ENCODE data around the gene HSF4. TPM values are rescaled to one million over a fixed set of nuclear protein-coding genes. Genes with fewer than 3 reads are reported as not detected.

Gene HSF4
- total and polyA plus RNA-seq, 5 experiments from 2014 or later, result 9.7 to 14.8 TPM; not detected in 3

DNA sequence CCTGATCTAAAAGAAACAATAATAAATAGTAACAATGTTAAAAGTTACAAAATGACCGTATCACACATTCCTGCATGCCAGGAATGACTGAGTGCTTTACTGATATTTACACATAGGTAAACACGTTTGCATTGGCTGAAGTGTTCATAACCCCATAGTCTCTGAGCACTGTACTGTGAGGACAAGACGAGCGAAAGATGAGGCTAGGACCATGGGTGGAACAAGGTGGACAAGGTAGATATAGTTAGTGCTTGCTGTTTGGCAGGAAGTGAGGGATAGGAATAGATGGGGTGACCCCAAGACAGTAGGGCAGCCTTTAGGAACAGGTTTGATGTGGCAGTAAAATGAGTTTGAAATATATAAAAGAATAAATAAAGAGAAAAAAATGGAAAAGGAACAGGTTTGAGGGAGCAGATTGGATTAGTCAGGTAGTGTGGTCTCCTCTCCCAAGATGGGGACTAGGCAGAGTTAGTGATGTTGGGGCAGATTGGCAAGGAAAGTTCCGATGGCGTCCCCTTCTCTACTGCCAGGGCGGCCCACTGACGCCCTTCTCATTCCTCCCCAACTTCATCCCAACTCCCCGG is 27.0 kb downstream of the HSF4 start:
- Mint-ChIP-seq H3K4me3 (peak overlapping the region; percentile 81 to 97 (median 90)), H3K9me3 (no peaks in the 10 kb centered on the region), H3K36me3 (peaks cover 0 to 24% (median 5%) of the 10 kb centered on the region in 3 donors), H3K27me3 (peaks cover 0 to 1% (median 0%) of the 10 kb centered on the region in 5 donors), H3K27ac (peak overlapping the region; percentile 49 to 96 (median 92)), H3K4me1 (peaks cover 17 to 50% (median 42%) of the 10 kb centered on the region in 4 donors)
- DNase-seq, result no peak
- POLR2A ChIA-PET, result interaction anchor here (1.1 to 2.9 kb wide), 3 partner anchors 31 to 53 kb away, joined by 3 to 17 read pairs (median 6); partner anchors contain the start of genes FBXL8 and TMEM208
- ATAC-seq, result no peak

DNA sequence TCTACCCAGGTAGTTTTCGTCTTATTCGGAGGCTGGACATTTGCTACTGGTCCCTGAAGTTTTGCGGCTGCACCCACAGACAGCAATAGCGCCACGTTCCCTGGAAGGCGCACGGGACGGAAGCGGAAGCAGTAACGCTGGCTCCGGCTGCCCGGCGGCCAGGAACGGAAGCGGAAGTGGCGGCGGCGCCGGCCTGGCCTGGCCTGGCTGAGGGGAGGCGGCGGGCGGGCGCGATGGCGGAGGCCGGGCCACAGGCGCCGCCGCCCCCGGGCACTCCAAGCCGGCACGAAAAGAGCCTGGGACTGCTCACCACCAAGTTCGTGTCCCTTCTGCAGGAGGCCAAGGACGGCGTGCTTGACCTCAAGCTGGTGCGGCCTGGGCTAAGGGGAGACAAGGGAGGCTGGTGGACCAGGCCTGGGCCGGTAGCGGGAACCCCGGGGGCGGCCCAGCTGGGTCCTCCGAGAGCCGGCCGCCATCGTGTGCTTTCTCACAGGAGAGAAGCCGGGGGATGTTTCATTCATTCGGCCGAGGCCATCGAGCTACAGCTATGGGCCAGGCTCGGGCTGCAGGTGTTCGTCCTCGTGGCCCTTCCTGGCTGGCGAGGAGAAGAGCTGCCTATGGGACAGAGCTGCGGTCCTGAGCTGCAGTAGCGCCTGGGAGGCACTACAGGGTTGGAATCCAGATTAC is 27.6 kb downstream of the HSF4 start, which contains the start of gene E2F4:
TSS of gene E2F4 (plus strand) at position 161 of the 687 bp plus-strand sequence. CDS start at position 234, 73 bp downstream.
- POLR2A ChIA-PET, result interaction anchor here (0.7 to 2.9 kb wide), 5 partner anchors 9 to 52 kb away, joined by 3 to 17 read pairs (median 3); partner anchors contain the start of gene TMEM208
- peak; percentile 72 to 87 (median 81) for DNase-seq
- peak; percentile 96 to 97 for ATAC-seq
- H3K9me3 Mint-ChIP-seq, result no peaks in the 10 kb centered on the region
- peak within 1 kb of the TSS; percentile 81 to 96 (median 92) for H3K27ac Mint-ChIP-seq
- H3K4me1 Mint-ChIP-seq, result peaks cover 20 to 56% (median 46%) of the 10 kb centered on the region in 4 donors
- H3K36me3 Mint-ChIP-seq, result peaks cover 0 to 31% (median 8%) of the 10 kb centered on the region in 3 donors
- H3K4me3 Mint-ChIP-seq, result peak within 1 kb of the TSS; percentile 81 to 97 (median 90)
- H3K27me3 Mint-ChIP-seq, result peaks cover 0 to 1% (median 0%) of the 10 kb centered on the region in 5 donors

DNA sequence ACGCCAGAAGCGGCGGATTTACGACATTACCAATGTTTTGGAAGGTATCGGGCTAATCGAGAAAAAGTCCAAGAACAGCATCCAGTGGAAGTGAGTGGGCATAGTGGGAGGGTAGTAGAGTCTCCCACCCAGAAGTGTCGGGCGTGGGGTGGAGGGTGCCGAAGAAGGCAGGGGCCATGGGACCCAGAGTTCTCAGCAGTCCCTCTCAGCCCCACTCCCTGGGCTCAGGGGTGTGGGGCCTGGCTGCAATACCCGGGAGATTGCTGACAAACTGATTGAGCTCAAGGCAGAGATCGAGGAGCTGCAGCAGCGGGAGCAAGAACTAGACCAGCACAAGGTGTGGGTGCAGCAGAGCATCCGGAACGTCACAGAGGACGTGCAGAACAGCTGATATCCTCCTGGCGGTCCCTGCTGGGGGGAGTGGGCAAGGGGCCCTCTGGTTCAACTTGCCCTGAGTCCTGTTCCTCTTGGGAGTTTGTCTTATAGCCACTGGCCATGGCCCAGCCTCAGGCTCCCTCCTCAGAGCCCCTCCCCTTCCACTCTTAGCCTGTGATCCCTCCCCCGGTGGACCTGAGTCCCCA is 28.3 kb downstream of the HSF4 start:
- peaks cover 20 to 57% (median 46%) of the 10 kb centered on the region in 4 donors for H3K4me1 Mint-ChIP-seq

DNA sequence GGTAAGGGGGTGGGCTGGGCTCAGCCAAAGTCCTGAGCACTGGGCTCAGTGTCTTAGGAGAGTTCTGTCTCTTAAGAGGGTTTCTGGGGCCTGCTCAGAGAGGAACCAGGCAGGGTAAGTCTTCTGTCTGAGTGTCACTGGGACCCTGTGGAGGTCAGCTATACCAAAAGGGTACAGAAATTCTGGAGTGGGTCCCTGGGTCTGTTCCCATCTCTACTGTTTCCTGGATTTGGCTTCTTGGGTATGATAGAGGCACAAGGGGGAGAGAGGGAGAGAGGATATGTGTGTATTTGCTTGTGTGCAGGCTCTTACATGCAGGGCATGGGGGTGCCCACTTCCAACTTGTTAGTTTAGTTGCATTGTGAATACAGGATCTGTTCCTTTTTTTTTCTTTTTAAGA is 29.0 kb downstream of the HSF4 start:
- Mint-ChIP-seq H3K4me3 (peak overlapping the region; percentile 79 to 97 (median 90)), H3K36me3 (peaks cover 0 to 45% (median 8%) of the 10 kb centered on the region in 3 donors), H3K27me3 (no peaks in the 10 kb centered on the region), H3K27ac (peak overlapping the region in 7 of 10 donors; percentile 21 to 84 (median 77)), H3K4me1 (peaks cover 20 to 63% (median 46%) of the 10 kb centered on the region in 4 donors), H3K9me3 (no peaks in the 10 kb centered on the region)
- no peak for DNase-seq
- no peak for ATAC-seq
- POLR2A ChIA-PET, result interaction anchor here (1.7 to 2.9 kb wide), 2 partner anchors 33 to 51 kb away, joined by 6 to 17 read pairs; partner anchors contain the start of gene TMEM208

More for the DNA sequence above, 28.3 kb downstream of the HSF4 start:
- no peak for DNase-seq
- Mint-ChIP-seq H3K27me3 (peaks cover 0 to 1% (median 0%) of the 10 kb centered on the region in 5 donors), H3K36me3 (peaks cover 0 to 38% (median 8%) of the 10 kb centered on the region in 3 donors), H3K4me3 (peak overlapping the region; percentile 81 to 97 (median 90)), H3K27ac (peak overlapping the region; percentile 81 to 94 (median 88)), H3K9me3 (no peaks in the 10 kb centered on the region)
- POLR2A ChIA-PET, result interaction anchor here (0.7 to 2.9 kb wide), 5 partner anchors 10 to 51 kb away, joined by 3 to 17 read pairs (median 3); partner anchors contain the start of gene TMEM208
- no peak for ATAC-seq

DNA sequence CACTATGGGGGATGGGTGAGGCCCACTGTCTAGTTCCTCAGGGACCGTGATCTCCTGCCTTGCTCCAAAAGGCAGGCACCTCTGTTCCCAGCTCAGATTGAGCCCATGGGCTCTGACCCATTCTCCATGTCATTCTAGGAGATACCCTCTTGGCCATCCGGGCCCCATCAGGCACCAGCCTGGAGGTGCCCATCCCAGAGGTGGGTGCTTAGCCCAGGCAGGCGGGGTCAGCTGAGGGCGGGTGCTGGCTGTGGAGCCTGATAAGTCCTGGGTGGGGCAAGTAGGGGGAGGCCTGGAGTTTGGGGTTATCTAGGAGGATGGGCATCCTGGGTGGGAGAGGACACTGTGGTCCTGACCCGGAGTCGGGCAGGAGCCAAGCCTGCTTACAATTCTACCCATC is 29.7 kb downstream of the HSF4 start:
- Mint-ChIP-seq H3K27me3 (no peaks in the 10 kb centered on the region), H3K4me1 (peaks cover 20 to 64% (median 46%) of the 10 kb centered on the region in 4 donors), H3K27ac (peak overlapping the region in 6 of 10 donors; percentile 20 to 84 (median 80)), H3K36me3 (peaks cover 0 to 46% (median 8%) of the 10 kb centered on the region in 3 donors), H3K9me3 (no peaks in the 10 kb centered on the region), H3K4me3 (peak overlapping the region in 9 of 10 donors; percentile 79 to 97 (median 90))
- DNase-seq (no peak), ATAC-seq (no peak)
- POLR2A ChIA-PET, result interaction anchor here (2.9 kb wide), 1 partner anchor 32 kb away, joined by 17 read pairs; the partner anchor contains the start of gene TMEM208

DNA sequence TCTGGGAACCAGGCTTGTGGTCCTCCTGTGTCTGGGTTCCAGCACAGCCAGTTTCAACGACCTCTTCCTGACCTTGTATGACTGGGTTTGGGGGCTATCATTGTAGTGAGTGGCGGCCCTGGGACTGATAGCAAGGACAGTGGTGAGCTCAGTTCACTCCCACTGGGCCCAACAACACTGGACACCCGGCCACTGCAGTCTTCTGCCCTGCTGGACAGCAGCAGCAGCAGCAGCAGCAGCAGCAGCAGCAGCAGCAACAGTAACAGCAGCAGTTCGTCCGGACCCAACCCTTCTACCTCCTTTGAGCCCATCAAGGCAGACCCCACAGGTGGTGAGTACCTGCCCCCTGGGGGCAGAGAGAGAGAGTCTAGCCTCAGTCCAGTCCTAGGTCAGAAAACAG is 31.1 kb downstream of the HSF4 start:
- H3K27ac Mint-ChIP-seq, result peak overlapping the region in 3 of 10 donors; percentile 29 to 90 (median 70)
- POLR2A ChIA-PET, result no interaction called here
- H3K4me1 Mint-ChIP-seq, result peaks cover 20 to 64% (median 46%) of the 10 kb centered on the region in 4 donors
- peak overlapping the region in 1 of 10 donors; percentile 28 for H3K4me3 Mint-ChIP-seq
- DNase-seq, result no peak
- peaks cover 0 to 53% (median 8%) of the 10 kb centered on the region in 3 donors for H3K36me3 Mint-ChIP-seq
- ATAC-seq, result no peak
- no peaks in the 10 kb centered on the region for H3K9me3 Mint-ChIP-seq
- no peaks in the 10 kb centered on the region for H3K27me3 Mint-ChIP-seq

DNA sequence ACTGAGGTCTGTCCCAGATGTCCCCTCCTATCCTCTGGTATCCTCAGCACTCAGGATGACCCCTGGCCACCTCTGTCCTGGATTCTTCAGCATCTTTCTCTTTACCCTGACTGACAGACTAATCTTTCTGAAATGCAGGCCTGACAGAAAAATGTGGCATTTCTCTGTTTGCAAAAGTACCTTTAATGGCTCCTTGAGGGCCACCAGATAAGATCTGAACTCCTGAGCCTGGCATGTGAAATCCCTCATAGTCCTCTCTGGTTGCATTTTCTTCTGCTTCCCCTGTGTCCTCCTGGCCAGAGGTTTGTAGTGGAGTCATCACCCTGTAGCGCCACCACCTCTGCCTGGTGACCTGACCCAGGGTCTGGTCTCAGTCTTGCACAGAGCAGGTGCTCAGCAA is 32.3 kb downstream of the HSF4 start:
- Mint-ChIP-seq H3K27ac (peak overlapping the region in 5 of 10 donors; percentile 6 to 90 (median 44)), H3K36me3 (peaks cover 0 to 58% (median 8%) of the 10 kb centered on the region in 3 donors), H3K9me3 (no peaks in the 10 kb centered on the region), H3K4me3 (peak overlapping the region in 3 of 10 donors; percentile 25 to 56 (median 39)), H3K4me1 (peaks cover 18 to 56% (median 39%) of the 10 kb centered on the region in 4 donors), H3K27me3 (no peaks in the 10 kb centered on the region)
- DNase-seq, result no peak
- POLR2A ChIA-PET, result interaction anchor here (0.8 to 1.6 kb wide), 3 partner anchors 9 to 51 kb away, joined by 3 to 5 read pairs (median 3); partner anchors contain the start of genes FHOD1 and TMEM208
- no peak for ATAC-seq

DNA sequence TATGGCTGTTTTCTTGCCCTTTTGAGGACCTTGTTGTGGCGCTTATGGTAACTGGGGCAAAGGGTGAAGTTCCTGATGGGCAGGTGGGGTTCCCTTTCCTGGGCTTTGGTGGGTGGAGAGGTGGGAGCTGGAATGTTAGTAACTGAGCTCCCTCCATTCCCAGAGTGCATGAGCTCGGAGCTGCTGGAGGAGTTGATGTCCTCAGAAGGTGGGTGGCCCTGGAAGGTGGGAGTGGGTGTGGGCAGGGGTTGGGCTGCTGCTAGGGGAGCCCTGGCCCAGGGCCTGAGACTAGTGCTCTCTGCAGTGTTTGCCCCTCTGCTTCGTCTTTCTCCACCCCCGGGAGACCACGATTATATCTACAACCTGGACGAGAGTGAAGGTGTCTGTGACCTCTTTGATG is 33.2 kb downstream of the HSF4 start:
- Mint-ChIP-seq H3K4me1 (peaks cover 16 to 49% (median 34%) of the 10 kb centered on the region in 4 donors), H3K9me3 (no peaks in the 10 kb centered on the region), H3K36me3 (peaks cover 0 to 58% (median 8%) of the 10 kb centered on the region in 3 donors), H3K4me3 (no peak overlapping the region), H3K27ac (peak overlapping the region in 4 of 10 donors; percentile 13 to 46 (median 29)), H3K27me3 (no peaks in the 10 kb centered on the region)
- DNase-seq (no peak), ATAC-seq (no peak)
- POLR2A ChIA-PET, result interaction anchor here (1.3 to 1.6 kb wide), 3 partner anchors 8 to 29 kb away, joined by 3 to 6 read pairs (median 5); partner anchors contain the start of gene TMEM208

DNA sequence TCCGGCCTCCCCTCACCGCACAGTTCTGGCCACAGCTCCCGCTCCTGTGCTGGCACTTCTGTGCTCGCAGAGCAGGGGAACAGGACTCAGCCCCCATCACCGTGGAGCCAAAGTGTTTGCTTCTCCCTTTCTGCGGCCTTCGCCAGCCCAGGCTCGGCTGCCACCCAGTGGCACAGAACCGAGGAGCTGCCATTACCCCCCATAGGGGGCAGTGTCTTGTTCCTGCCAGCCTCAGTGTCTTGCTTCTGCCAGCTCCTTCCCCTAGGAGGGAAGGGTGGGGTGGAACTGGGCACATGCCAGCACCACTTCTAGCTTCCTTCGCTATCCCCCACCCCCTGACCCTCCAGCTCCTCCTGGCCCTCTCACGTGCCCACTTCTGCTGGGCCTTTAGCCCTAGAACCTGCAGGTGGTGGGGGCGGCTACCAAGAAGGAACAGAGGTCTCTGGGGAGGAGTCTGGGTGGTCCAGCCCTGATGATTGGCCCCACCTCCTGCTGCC is 33.7 kb downstream of the HSF4 start:
- Mint-ChIP-seq H3K27me3 (no peaks in the 10 kb centered on the region), H3K4me1 (peaks cover 14 to 43% (median 28%) of the 10 kb centered on the region in 4 donors), H3K4me3 (no peak overlapping the region), H3K36me3 (peaks cover 0 to 58% (median 8%) of the 10 kb centered on the region in 3 donors), H3K27ac (peak overlapping the region in 5 of 10 donors; percentile 29 to 66 (median 48)), H3K9me3 (no peaks in the 10 kb centered on the region)
- POLR2A ChIA-PET, result interaction anchor here (1.3 to 1.6 kb wide), 3 partner anchors 8 to 28 kb away, joined by 3 to 6 read pairs (median 5); partner anchors contain the start of gene TMEM208
- DNase-seq, result peak in 1 of 10 donors; percentile 19
- peak; percentile 45 to 52 for ATAC-seq

DNA sequence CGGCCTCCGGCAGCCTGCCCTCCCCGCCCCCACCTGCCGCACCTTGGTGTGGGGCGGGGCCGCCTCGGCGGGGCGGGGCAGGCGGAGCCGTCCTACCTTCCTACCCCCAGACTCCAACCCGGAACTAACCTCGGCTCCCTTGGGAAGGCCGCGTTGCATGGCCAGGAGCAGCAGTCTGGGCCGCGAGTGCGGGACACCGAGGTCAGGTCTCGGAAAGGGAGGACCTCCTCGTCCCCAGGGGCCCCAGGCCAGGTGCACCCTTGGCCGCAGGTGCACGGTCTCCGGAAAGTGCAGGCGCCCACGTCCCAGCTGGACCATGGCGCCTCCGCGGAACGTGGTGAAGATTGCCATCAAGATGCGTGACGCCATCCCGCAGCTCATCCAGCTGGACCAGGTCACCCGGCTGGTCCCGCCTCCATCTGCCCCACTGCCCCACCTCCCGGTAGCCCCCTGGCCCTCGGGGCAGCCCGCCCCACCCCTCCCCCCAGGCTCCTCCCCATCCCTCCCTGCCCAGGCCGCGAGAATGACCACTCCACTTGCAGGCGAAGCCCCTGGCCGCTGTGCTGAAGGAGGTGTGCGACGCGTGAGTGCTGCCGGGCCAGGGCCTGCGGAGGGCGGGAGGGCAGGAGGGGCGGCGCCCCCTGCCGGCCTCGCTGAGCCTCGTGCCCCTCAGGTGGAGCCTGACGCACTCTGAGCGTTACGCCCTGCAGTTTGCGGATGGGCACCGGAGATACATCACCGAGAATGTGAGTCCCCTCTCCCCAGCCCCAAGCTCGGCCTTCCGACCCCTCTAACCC is 34.7 kb downstream of the HSF4 start, which contains the start of gene ELMO3:
TSS of gene ELMO3 (plus strand) at position 121 of the 797 bp plus-strand sequence. CDS start at position 317, 196 bp downstream.
- Mint-ChIP-seq H3K9me3 (no peaks in the 10 kb centered on the region), H3K27me3 (no peaks in the 10 kb centered on the region), H3K4me1 (peaks cover 9 to 34% (median 19%) of the 10 kb centered on the region in 4 donors), H3K4me3 (no peak within 1 kb of the TSS), H3K27ac (peak within 1 kb of the TSS in 6 of 10 donors; percentile 15 to 66 (median 46)), H3K36me3 (peaks cover 0 to 53% (median 8%) of the 10 kb centered on the region in 3 donors)
- ATAC-seq (no peak), DNase-seq (peak in 1 of 10 donors; percentile 63)
- POLR2A ChIA-PET, result no interaction called here

DNA sequence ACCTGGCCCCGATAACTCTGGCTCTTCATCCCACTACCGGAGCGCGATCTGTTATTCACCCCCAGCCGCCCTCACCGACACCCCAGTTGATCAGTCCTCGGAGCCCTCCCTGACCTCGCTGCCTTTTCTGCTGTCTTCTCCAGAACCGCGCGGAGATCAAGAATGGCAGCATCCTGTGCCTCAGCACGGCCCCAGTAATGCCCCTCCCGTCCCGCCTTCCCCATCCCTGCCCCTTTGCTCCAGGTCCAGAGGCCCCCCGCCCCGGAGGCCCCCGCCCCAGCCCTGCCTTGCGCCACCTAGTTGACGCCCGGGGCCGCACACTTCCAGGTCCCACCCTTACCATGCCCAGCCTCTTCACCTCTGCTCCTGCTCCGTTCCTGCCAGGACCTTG is 35.3 kb downstream of the HSF4 start:
- Mint-ChIP-seq H3K4me1 (peaks cover 9 to 28% (median 15%) of the 10 kb centered on the region in 4 donors), H3K9me3 (no peaks in the 10 kb centered on the region), H3K36me3 (peaks cover 0 to 52% (median 8%) of the 10 kb centered on the region in 3 donors), H3K27me3 (no peaks in the 10 kb centered on the region), H3K27ac (no peak overlapping the region), H3K4me3 (no peak overlapping the region)
- POLR2A ChIA-PET, result no interaction called here
- DNase-seq, result peak in 1 of 10 donors; percentile 57
- no peak for ATAC-seq
